ENCODE measurements around the gene DKK3.

DKK3 gene

DNA sequence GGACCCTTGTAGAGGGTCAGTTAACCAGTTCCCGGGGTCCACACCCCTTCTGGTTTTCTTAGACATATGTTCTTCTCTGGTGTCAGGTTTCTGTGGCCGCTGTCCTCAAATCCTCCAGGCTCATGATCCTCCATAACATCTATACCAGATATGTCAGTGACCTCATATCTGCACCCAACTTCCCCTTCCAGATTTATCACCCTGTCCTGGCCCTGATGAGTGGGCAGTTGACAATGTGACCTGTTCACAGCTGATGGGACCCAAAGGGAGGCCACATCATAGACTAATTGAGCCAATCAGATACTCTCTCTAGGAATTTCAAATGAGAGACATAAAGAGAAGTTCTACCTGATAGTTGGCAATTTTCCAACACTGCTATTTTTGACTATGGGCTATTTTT lies 5.1 kb downstream of the DKK3 start:
- DNase-seq (ENCODE audit: low spot score), result peak; percentile 65
- Histone ChIP-seq H3K4me3 (no peak overlapping the region), H3K27ac (peak overlapping the region in 1 of 2 donors; percentile 33)
- TF ChIP-seq, protein P1, sequence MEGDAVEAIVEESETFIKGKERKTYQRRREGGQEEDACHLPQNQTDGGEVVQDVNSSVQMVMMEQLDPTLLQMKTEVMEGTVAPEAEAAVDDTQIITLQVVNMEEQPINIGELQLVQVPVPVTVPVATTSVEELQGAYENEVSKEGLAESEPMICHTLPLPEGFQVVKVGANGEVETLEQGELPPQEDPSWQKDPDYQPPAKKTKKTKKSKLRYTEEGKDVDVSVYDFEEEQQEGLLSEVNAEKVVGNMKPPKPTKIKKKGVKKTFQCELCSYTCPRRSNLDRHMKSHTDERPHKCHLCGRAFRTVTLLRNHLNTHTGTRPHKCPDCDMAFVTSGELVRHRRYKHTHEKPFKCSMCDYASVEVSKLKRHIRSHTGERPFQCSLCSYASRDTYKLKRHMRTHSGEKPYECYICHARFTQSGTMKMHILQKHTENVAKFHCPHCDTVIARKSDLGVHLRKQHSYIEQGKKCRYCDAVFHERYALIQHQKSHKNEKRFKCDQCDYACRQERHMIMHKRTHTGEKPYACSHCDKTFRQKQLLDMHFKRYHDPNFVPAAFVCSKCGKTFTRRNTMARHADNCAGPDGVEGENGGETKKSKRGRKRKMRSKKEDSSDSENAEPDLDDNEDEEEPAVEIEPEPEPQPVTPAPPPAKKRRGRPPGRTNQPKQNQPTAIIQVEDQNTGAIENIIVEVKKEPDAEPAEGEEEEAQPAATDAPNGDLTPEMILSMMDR (IDR thresholded peaks at IDR 0.05), result no peak

DNA sequence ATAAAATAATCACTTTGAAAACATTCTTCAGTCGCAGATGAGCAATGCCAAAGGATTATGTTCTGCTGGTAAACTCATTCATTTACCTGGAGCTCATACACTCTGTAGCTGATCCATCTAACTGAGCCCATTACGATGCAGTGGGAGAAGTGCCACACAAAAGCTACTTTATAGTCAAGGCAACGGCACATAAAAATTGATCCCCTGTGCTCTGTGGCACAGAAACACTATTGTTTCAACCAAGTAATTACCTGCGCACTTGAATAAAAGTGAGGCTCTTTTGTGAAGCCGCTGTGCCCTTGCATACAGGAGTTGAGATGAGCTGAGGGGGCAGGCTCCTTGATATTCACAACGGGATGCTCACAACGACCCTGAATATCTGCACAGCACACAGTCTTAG lies 7.2 kb downstream of the DKK3 start:
- H3K4me3 ChIP-seq, result no peak overlapping the region
- no peak overlapping the region for H3K27ac ChIP-seq
- TF ChIP-seq, protein P1 (IDR thresholded peaks at IDR 0.05), result no peak
- DNase-seq (ENCODE audit: low spot score), result no peak

DNA sequence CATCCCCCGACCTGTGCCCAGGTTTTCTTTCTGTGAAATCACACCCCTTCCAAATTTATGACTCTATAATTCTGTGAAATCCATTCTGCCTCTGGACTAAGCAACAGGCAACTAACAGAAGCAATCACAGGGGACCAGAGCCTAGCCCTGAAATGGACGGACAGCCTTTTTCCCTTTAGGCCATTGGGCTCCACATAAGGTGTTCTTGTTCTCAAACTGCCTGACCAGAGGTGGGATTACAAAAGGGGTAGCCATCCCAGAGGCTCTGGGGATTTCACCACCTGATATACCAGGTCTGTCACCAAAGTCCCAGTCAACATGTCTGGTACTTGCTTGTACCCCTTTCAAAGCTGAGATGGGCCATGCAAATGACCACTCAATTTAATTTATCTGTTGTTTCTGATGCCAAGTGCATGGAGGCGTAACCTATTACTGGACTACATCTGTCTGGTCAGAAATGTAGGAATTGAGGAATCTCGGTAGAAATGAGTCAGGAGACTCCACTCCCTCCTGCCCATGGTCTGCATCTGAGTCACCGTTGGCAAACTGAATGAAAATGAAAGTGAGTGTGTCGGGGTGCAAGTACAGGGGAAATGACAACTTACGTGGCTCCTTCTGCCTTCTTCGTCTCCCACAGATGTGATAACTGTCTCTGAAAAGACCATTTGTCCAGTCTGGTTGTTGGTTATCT lies 10.2 kb downstream of the DKK3 start:
- TF ChIP-seq, protein P1 (IDR thresholded peaks at IDR 0.05), result no peak
- H3K27ac ChIP-seq, result peak overlapping the region; percentile 43 to 67
- no peak for DNase-seq (ENCODE audit: low spot score)
- H3K4me3 ChIP-seq, result peak overlapping the region; percentile 19

DNA sequence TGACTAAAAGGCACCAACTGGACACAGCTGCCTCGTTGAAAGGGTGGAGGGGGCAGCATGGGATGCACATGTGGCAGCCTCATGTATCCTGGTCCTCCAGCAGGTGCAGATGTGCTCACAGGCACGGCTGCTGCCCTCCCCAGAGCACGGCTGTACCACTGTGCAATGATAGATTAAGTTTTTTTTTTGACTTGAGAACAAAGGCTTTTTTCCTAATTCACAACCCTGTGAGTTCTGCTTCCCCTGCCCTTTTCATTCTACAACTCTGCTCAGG lies 11.4 kb downstream of the DKK3 start:
- no peak for DNase-seq (ENCODE audit: low spot score)
- TF ChIP-seq, protein P1 (IDR thresholded peaks at IDR 0.05), result no peak
- Histone ChIP-seq H3K27ac (no peak overlapping the region), H3K4me3 (no peak overlapping the region)

DNA sequence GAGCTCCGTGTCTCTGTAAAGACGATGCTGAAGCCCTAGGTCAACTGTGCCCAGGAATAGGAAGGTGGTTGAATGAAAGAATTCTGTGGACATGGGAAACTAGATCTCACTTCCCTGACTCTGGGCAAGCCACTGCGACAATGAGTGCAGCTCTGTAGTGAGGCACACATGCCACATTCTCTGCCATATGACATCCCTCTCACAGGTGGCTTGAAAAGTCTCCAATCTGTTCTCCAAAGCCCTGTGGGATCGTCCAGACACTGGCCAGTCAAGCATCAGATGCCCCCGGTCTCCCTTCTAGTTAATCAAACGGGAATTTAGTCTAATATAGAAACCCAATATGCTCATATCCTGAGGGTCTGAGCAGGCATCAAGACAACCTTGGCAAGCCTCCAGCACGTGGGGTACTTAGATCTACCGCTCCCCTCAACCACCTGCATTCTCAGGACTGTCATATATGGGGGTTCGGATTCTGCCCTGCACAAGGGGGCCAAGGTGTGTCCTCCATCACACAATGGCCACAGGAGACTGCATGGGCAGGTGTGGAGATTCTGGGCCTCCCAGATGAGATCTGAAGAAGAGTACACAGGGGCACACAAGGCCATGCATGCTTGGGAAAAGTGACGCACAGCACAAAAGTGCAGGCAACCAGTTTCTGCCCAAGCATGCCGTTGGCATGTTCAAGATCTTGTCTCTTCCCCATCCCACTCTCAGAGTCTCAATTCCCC lies 11.9 kb downstream of the DKK3 start:
- no peak for DNase-seq (ENCODE audit: low spot score)
- TF ChIP-seq, protein P1 (IDR thresholded peaks at IDR 0.05), result no peak
- Histone ChIP-seq H3K4me3 (no peak overlapping the region), H3K27ac (no peak overlapping the region)

DNA sequence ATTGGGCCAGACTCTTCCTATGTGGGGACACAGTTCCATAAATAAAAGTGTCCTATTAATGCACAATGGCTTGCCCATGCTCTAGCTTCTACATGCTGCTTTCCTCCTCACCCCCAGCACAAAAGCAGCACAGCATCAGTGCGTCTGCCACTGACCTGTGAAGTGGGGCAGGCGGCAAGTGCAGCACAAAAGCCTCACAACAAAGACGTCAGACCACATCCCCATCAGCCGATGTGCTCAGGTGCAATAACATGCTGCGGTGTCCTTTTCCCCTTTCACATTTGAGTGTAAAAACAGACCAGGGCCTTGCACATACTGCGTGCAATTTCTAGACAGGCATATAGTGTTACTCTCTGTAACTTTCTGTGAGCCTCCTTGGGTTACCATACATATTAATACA lies 12.8 kb downstream of the DKK3 start:
- no peak for DNase-seq (ENCODE audit: low spot score)
- Histone ChIP-seq H3K27ac (no peak overlapping the region), H3K4me3 (no peak overlapping the region)
- TF ChIP-seq, protein P1 (IDR thresholded peaks at IDR 0.05), result no peak

DNA sequence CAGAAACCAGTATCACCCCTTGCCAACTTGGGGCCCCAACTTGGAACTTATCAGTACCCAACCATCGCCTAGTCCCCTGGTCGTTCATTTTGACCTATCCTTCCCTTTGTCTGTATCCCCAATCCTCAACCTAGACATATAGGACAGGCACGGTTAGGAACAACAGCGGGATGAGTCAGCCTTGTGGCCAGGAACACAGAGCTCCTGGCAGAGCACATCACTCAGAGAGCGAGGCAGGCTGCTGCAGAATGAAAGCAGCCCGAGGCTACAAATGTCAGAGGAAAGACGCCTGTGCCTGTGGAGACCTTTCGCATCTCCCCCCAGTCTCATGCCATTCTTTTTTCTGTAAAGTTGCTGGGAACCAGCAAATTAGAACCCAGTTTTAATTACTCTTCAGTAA lies 14.6 kb downstream of the DKK3 start:
- TF ChIP-seq, protein P1 (IDR thresholded peaks at IDR 0.05), result no peak
- DNase-seq (ENCODE audit: low spot score), result no peak
- Histone ChIP-seq H3K4me3 (no peak overlapping the region), H3K27ac (peak overlapping the region in 1 of 2 donors; percentile 39)
